OCI-LY7 (cell line): ENCODE results near the gene FBXO31. TPM values are rescaled to one million over a fixed set of nuclear protein-coding genes. Genes with fewer than 3 reads are reported as not detected.

Experiments used
- BruUV-seq: library from RNA; stranded (reverse); fragments of 400-500 nt; replicated peaks from 2 replicates; lab custom pipeline; 2021; lab: Mats Ljungman, UMichigan
- CTCF ChIA-PET: fragments of 300-600 bp; sonication (Branson Sonifier 250); formaldehyde crosslinking; loops from one replicate; lab custom pipeline; 2022; ENCODE audit warnings: antibody characterized with exemption; ENCODE audit not compliant: unreplicated experiment; lab: Charles Lee
- POLR2A ChIA-PET: fragments of 300-600 bp; sonication (Branson Sonifier 250); formaldehyde crosslinking; loops from one replicate; lab custom pipeline; 2022; ENCODE audit warnings: antibody characterized with exemption; lab: Charles Lee
- DNase-seq: peaks from one replicate; pipeline ENCODE4 v3.0.0-alpha.2; 2015; ENCODE audit warnings: low spot score
- H2AFZ ChIP-seq: fragments of 200-600 bp; sonication (generic), shearing (Covaris generic); 2 replicates; pipeline ENCODE4 v1.6.1; 2014; ENCODE audit warnings: mild to moderate bottlenecking, antibody characterized with exemption, low read length, moderate library complexity
- H3K27ac ChIP-seq: fragments of 200-600 bp; sonication (generic); 2 replicates; pipeline ENCODE4 v1.5.1; 2014; ENCODE audit warnings: mixed run types, low read depth, mild to moderate bottlenecking, moderate library complexity, low read length, inconsistent platforms; ENCODE audit not compliant: poor library complexity, severe bottlenecking
- H3K36me3 ChIP-seq: fragments of 200-600 bp; sonication (generic); 2 replicates; pipeline ENCODE4 v1.6.1; 2014; ENCODE audit warnings: mild to moderate bottlenecking, antibody characterized with exemption, low read length, moderate library complexity, mixed read lengths; ENCODE audit not compliant: insufficient read depth
- H3K4me1 ChIP-seq: fragments of 200-600 bp; sonication (generic); 2 replicates; pipeline ENCODE4 v1.5.1; 2014; ENCODE audit warnings: mild to moderate bottlenecking, low read length; ENCODE audit not compliant: insufficient read depth, poor library complexity, severe bottlenecking
- H3K4me2 ChIP-seq: fragments of 200-600 bp; sonication (generic); 2 replicates; pipeline ENCODE4 v1.6.1; 2014; ENCODE audit warnings: mild to moderate bottlenecking, low read length
- H3K4me3 ChIP-seq: fragments of 200-600 bp; sonication (generic); 2 replicates; pipeline ENCODE4 v1.5.1; 2014; ENCODE audit warnings: mild to moderate bottlenecking, low read depth, low read length; ENCODE audit not compliant: poor library complexity, severe bottlenecking
- H3K79me2 ChIP-seq: fragments of 200-600 bp; sonication (generic); 2 replicates; pipeline ENCODE4 v1.6.1; 2016; ENCODE audit warnings: low read depth, mild to moderate bottlenecking, low read length, moderate library complexity, mixed read lengths; ENCODE audit not compliant: insufficient read depth
- H3K9me2 ChIP-seq: fragments of 200-600 bp; sonication (generic); 2 replicates; pipeline ENCODE4 v1.6.1; 2016; ENCODE audit warnings: mild to moderate bottlenecking, low read length, mixed read lengths; ENCODE audit not compliant: insufficient read depth
- H3K9me3 ChIP-seq: fragments of 200-600 bp; sonication (generic); 2 replicates; pipeline ENCODE4 v1.6.1; 2014; ENCODE audit warnings: mild to moderate bottlenecking, mixed run types, low read length, mixed read lengths
- H4K20me1 ChIP-seq: fragments of 200-600 bp; sonication (generic); 2 replicates; pipeline ENCODE4 v1.6.1; 2014; ENCODE audit warnings: mild to moderate bottlenecking, antibody characterized with exemption, low read length, moderate library complexity, mixed read lengths; ENCODE audit not compliant: insufficient read depth
- EZH2phosphoT487 ChIP-seq: fragments of 200-600 bp; sonication (generic); IDR thresholded peaks from 2 replicates; pipeline ENCODE4 v1.6.1; 2018; ENCODE audit warnings: low read depth, borderline replicate concordance, mild to moderate bottlenecking, mixed run types, antibody characterized with exemption, low read length, moderate library complexity, mixed read lengths
- intact Hi-C: fragments of 100-400 bp; cut with micrococcal nuclease; formaldehyde crosslinking; loops from one replicate; pipeline ENCODE4 v1.10.0; 2022; ENCODE audit not compliant: unreplicated experiment
- total RNA-seq, 2 experiments: library from RNA; depleted of rRNA in 1 of 2; stranded (reverse); fragments of >200 nt in 1 of 2; shearing (Covaris generic) in 1 of 2; gene quantifications; 2 replicates each; pipeline ENCODE4 v1.2.3, GENCODE V29; 2014 to 2022
- TF ChIP-seq, protein P1 (sequence below): fragments of 200-600 bp; sonication (generic); conservative IDR thresholded peaks from 2 replicates; pipeline ENCODE4 v1.5.1; 2014; ENCODE audit warnings: mild to moderate bottlenecking, antibody characterized with exemption, low read length, moderate library complexity, mixed read lengths

Gene FBXO31
- total RNA-seq, 2 experiments from 2014 or later, result 26.0 to 32.4 TPM

DNA sequence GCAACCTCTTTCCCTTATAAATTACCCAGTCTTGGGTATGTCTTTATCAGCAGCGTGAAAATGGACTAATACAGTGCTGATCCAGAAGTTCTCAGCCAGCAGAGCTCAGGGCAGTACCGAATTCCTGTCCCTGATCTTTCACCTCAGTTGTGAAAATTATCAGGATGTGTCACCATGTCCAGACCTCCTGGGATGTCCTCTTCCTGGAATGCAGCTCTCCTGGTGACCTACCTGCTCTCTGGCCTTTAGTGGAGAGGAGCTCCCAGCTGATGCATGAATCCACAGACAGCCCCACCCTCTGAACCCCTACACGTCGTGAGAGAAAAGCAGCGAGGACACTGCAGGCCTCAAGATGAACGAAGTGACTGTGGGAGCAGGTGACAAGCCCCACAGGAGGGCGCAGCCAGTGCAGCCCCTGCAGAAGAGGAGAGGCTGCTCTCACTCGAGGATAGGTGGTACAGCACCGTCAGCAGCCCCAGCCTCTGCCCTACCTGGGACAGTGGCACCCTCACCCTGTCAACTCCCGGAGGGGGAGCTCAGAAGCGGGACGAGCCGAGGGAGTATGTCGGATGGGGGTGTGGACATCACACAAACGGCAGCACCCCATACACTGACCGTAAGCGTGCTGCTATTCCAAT, 44.4 kb downstream of the FBXO31 start:
- H4K20me1 ChIP-seq, result no peaks in the 10 kb centered on the region
- H3K9me2 ChIP-seq, result no peaks in the 10 kb centered on the region
- no peaks in the 10 kb centered on the region for H3K4me1 ChIP-seq
- no peak overlapping the region for H3K4me2 ChIP-seq
- CTCF ChIA-PET, result no interaction called here
- H3K27ac ChIP-seq, result no peak overlapping the region
- no peak overlapping the region for H2AFZ ChIP-seq
- TF ChIP-seq EZH2phosphoT487, result no peak
- TF ChIP-seq, protein P1, sequence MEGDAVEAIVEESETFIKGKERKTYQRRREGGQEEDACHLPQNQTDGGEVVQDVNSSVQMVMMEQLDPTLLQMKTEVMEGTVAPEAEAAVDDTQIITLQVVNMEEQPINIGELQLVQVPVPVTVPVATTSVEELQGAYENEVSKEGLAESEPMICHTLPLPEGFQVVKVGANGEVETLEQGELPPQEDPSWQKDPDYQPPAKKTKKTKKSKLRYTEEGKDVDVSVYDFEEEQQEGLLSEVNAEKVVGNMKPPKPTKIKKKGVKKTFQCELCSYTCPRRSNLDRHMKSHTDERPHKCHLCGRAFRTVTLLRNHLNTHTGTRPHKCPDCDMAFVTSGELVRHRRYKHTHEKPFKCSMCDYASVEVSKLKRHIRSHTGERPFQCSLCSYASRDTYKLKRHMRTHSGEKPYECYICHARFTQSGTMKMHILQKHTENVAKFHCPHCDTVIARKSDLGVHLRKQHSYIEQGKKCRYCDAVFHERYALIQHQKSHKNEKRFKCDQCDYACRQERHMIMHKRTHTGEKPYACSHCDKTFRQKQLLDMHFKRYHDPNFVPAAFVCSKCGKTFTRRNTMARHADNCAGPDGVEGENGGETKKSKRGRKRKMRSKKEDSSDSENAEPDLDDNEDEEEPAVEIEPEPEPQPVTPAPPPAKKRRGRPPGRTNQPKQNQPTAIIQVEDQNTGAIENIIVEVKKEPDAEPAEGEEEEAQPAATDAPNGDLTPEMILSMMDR, result no peak
- peaks cover 42% of the 10 kb centered on the region for H3K36me3 ChIP-seq
- POLR2A ChIA-PET, result no interaction called here
- no peak for DNase-seq
- no peaks in the 10 kb centered on the region for H3K79me2 ChIP-seq
- no peaks in the 10 kb centered on the region for H3K9me3 ChIP-seq
- H3K4me3 ChIP-seq, result no peak overlapping the region
- BruUV-seq, result no TSS peak
- intact Hi-C loops, result no loop called here

DNA sequence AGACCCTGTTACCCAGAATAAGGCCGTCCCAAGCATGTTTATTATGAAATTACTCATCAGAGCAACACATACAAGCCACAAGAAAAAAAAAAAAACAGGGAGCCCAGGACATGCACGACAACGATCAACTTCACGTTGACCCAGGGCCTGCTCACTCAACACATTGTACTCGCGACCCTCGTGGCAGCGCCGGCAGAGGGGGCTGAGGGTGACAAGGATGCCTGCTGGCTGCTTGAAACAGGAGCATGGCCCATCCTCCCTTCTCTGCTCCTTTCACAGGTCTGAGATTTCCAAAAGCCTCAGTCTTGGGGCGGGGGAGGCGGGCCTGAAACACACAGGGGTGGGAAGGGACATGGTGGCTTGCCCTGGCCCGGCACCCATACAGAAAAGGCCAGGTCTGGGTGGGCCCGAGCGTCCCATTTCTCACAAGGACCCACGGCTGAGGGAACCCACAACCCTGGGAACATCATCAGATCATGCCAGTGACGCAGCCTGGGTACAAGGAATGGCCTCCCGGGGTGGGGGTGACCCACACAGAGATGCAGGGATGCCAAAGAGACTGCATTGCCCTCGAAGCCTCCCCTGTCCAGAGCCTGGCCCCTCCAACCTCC, 45.3 kb downstream of the FBXO31 start:
- no TSS peak for BruUV-seq
- no peak for TF ChIP-seq EZH2phosphoT487
- TF ChIP-seq, protein P1, result no peak

DNA sequence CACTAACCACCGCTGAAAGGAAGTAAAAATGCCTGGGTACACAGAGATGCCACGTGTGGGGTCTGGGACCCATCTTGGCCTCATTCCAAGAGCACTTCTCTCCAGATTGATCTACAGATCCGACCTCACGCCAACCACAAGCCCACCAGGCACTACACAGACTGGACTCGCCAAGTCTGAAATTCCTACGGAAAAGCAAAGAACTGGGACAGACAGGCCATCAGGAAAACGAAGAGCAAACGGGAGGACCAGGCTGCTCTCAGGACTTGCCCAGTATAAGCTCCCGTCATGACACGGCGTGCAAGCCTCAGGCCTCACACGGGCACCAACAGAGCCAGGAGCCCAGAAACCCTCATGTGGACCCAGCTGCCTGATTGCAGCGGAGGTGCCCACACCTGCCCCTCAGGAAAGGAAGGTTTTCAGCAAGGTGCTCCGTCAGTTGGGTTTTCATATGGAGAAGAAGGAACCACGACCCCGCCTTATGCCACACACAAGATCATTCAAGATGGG, 46.3 kb downstream of the FBXO31 start:
- BruUV-seq, result no TSS peak
- DNase-seq, result no peak
- H3K4me3 ChIP-seq, result no peak overlapping the region
- no peaks in the 10 kb centered on the region for H3K4me1 ChIP-seq
- intact Hi-C loops, result no loop called here
- no peak overlapping the region for H3K27ac ChIP-seq
- H3K79me2 ChIP-seq, result no peaks in the 10 kb centered on the region
- H3K9me2 ChIP-seq, result no peaks in the 10 kb centered on the region
- no peaks in the 10 kb centered on the region for H4K20me1 ChIP-seq
- H2AFZ ChIP-seq, result no peak overlapping the region
- no peaks in the 10 kb centered on the region for H3K9me3 ChIP-seq
- H3K4me2 ChIP-seq, result no peak overlapping the region
- ChIA-PET CTCF (no interaction called here), POLR2A (no interaction called here)
- H3K36me3 ChIP-seq, result peaks cover 35% of the 10 kb centered on the region
- TF ChIP-seq, protein P1, result no peak
- TF ChIP-seq EZH2phosphoT487, result no peak

More for the DNA sequence above, 45.3 kb downstream of the FBXO31 start:
- intact Hi-C loops, result no loop called here
- Histone ChIP-seq H3K36me3 (peaks cover 39% of the 10 kb centered on the region), H3K79me2 (no peaks in the 10 kb centered on the region), H3K9me3 (no peaks in the 10 kb centered on the region), H4K20me1 (no peaks in the 10 kb centered on the region), H2AFZ (no peak overlapping the region), H3K4me3 (no peak overlapping the region), H3K4me2 (no peak overlapping the region), H3K27ac (no peak overlapping the region), H3K9me2 (no peaks in the 10 kb centered on the region), H3K4me1 (no peaks in the 10 kb centered on the region)
- POLR2A ChIA-PET, result no interaction called here
- no peak for DNase-seq
- CTCF ChIA-PET, result no interaction called here
